ENCODE results near the gene GBE1. TPM values are rescaled to one million over a fixed set of nuclear protein-coding genes. Genes with fewer than 3 reads are reported as not detected.

The GBE1 gene
- total RNA-seq, 1 donor from 2014 or later, result 14.7 TPM

GRCh38 chr3:81531846-81532245, 229.6 kb downstream of the GBE1 start:
- Mint-ChIP-seq H3K4me1 (ENCODE audit: unreplicated experiment) (no peaks in the 10 kb centered on the region), H3K9me3 (peaks cover 24% of the 10 kb centered on the region), H3K36me3 (peaks cover 20% of the 10 kb centered on the region), H3K4me3 (no peak overlapping the region), H3K27ac (no peak overlapping the region), H3K27me3 (no peaks in the 10 kb centered on the region)
- TF ChIP-seq, protein P1, sequence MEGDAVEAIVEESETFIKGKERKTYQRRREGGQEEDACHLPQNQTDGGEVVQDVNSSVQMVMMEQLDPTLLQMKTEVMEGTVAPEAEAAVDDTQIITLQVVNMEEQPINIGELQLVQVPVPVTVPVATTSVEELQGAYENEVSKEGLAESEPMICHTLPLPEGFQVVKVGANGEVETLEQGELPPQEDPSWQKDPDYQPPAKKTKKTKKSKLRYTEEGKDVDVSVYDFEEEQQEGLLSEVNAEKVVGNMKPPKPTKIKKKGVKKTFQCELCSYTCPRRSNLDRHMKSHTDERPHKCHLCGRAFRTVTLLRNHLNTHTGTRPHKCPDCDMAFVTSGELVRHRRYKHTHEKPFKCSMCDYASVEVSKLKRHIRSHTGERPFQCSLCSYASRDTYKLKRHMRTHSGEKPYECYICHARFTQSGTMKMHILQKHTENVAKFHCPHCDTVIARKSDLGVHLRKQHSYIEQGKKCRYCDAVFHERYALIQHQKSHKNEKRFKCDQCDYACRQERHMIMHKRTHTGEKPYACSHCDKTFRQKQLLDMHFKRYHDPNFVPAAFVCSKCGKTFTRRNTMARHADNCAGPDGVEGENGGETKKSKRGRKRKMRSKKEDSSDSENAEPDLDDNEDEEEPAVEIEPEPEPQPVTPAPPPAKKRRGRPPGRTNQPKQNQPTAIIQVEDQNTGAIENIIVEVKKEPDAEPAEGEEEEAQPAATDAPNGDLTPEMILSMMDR (conservative IDR thresholded peaks at IDR 0.05), result no peak
- DNase-seq (ENCODE audit: extremely low spot score, unreplicated experiment), result no peak

DNA sequence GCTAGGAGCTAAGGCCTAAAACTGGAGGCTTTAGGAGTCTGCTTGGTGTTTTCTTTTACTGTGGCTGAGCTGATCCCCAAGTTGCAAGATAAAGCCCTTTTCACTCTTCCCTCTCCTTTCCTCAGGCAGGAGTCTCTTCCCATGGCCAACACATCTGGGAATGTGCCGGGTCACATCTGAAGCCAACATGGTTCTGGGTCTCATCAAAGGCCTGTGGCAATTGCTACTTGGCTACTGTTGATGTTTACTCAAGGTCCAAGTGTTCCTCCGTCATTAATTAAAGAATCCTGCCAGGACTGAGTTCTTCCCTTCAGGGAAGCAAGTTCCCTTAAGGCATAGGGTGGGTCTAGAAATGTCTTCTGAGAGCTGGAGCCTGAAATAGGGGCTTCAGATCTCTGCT, 230.2 kb downstream of the GBE1 start:
- Mint-ChIP-seq H3K36me3 (peaks cover 20% of the 10 kb centered on the region), H3K27ac (no peak overlapping the region), H3K4me1 (ENCODE audit: unreplicated experiment) (no peaks in the 10 kb centered on the region), H3K4me3 (no peak overlapping the region), H3K9me3 (peaks cover 24% of the 10 kb centered on the region), H3K27me3 (no peaks in the 10 kb centered on the region)
- TF ChIP-seq, protein P1 (conservative IDR thresholded peaks at IDR 0.05), result no peak
- no peak for DNase-seq (ENCODE audit: extremely low spot score, unreplicated experiment)

DNA sequence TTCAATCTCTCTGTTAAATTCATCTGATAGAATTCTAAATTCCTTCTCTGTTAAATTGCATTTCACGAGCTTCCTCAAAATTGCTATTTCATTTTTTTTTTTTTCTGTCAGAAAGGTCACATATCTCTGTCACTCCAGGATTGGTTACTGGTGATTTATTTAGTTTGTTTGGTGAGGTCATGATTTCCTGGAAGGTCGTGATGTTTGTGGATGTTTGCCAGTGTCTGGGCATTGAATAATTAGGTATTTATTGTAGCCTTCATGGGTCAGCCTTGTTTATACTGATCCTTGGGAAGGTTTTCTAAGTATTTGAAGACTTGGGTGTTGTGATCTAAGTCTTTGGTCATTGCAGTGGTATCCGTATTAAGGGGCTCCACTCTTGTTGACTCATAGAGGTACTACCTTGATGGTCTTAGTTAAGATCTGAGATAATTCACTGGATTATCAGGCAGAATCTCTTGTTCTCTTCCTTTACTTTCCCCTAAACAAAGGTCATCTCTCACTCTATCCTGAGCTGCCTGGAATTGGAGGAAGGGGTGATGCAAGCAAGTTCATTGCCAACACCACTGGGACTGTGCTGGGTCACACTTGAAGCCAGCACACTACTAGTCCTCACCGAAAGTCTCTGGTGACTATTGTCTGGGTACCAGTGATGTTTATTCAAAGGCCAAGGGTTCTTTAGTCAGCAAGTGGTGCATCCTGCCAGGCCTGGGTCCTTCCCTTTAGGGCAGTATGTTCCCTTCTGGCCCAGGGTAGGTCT, 231.1 kb downstream of the GBE1 start:
- Mint-ChIP-seq H3K9me3 (peaks cover 24% of the 10 kb centered on the region), H3K27me3 (no peaks in the 10 kb centered on the region), H3K4me3 (no peak overlapping the region), H3K27ac (no peak overlapping the region), H3K36me3 (peaks cover 20% of the 10 kb centered on the region), H3K4me1 (ENCODE audit: unreplicated experiment) (no peaks in the 10 kb centered on the region)
- TF ChIP-seq, protein P1 (conservative IDR thresholded peaks at IDR 0.05), result no peak
- no peak for DNase-seq (ENCODE audit: extremely low spot score, unreplicated experiment)

DNA sequence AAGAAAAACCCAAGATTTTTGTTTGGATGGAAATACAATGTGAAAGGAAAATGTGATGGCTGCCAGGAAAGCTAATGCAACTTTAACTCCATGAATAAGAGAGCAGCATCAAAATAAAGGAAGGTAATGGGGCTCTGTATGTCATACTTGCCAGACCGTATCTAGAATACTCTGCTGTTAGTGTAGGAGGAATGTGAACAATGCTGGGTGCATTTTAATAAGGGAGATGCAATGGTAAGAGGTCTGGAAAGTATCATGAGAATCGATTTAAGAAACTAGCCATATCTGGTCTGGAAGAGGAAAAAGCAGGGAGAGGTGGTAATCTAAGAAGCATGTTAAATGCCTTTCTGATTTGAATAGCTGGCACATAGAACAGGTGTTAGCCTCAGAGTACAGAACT, 239.6 kb downstream of the GBE1 start:
- Mint-ChIP-seq H3K27ac (no peak overlapping the region), H3K36me3 (no peaks in the 10 kb centered on the region), H3K27me3 (no peaks in the 10 kb centered on the region), H3K9me3 (no peaks in the 10 kb centered on the region), H3K4me3 (no peak overlapping the region), H3K4me1 (ENCODE audit: unreplicated experiment) (no peaks in the 10 kb centered on the region)
- DNase-seq (ENCODE audit: extremely low spot score, unreplicated experiment), result no peak
- TF ChIP-seq, protein P1 (conservative IDR thresholded peaks at IDR 0.05), result no peak

DNA sequence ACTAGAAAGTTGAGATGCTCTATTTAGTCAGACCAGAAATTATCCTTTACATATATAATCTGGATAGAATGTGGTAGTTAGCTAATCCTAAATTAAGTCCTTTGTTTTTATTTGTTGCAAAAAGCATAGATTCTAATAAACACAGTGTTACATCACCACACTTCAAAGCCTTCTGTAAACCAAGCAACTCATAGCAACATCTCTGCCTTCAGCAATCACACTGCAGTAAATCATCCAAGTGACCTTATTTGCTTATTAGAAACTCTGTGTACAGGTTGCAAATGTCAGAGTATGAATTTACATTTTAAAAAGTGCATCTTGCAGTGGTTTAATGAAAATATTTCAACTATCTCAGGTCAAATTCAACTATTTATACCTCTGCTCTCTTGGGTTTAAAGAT, 242.5 kb downstream of the GBE1 start:
- TF ChIP-seq, protein P1 (conservative IDR thresholded peaks at IDR 0.05), result no peak
- Mint-ChIP-seq H3K4me1 (ENCODE audit: unreplicated experiment) (no peaks in the 10 kb centered on the region), H3K27me3 (no peaks in the 10 kb centered on the region), H3K9me3 (no peaks in the 10 kb centered on the region), H3K36me3 (no peaks in the 10 kb centered on the region), H3K27ac (no peak overlapping the region), H3K4me3 (no peak overlapping the region)
- DNase-seq (ENCODE audit: extremely low spot score, unreplicated experiment), result no peak
